HCT116 (cell line): ENCODE measurements around the gene CEND1.

Source experiments
- CEBPB ChIP-seq: IDR thresholded peaks from 2 replicates; pipeline ENCODE4 v1.6.1; 2012; ENCODE audit warnings: low read depth
- CTCF ChIP-seq, 3 experiments: fragments of 200-600 bp in 1 of 3; sonication (generic) in 1 of 3; IDR thresholded peaks in 2 of 3; conservative IDR thresholded peaks in 1 of 3; 2 replicates each; pipeline ENCODE4 v1.5.1; 2012 to 2017; ENCODE audit warnings: low read depth in 2 of 3, low read length in 2 of 3, antibody characterized with exemption in 1 of 3, borderline replicate concordance in 1 of 3, control low read depth in 1 of 3, mild to moderate bottlenecking in 1 of 3, mixed read lengths in 1 of 3, mixed run types in 1 of 3, moderate library complexity in 1 of 3; ENCODE audit not compliant: insufficient read depth in 1 of 3
- EZH2 ChIP-seq: fragments of 200-600 bp; sonication (generic); IDR thresholded peaks from 2 replicates; pipeline ENCODE4 v1.6.1; 2017; ENCODE audit warnings: antibody characterized with exemption, mixed run types
- EZH2phosphoT487 ChIP-seq: fragments of 200-600 bp; IDR thresholded peaks from 2 replicates; pipeline ENCODE4 v1.6.1; 2018; ENCODE audit warnings: antibody characterized with exemption, borderline replicate concordance
- POLR2A ChIP-seq: IDR thresholded peaks from 2 replicates; pipeline ENCODE4 v1.7.0; 2011; ENCODE audit warnings: borderline replicate concordance; ENCODE audit not compliant: insufficient read depth, insufficient read length; ENCODE audit errors: extremely low read depth
- POLR2AphosphoS5 ChIP-seq: IDR thresholded peaks from 2 replicates; pipeline ENCODE4 v1.6.1; 2011; ENCODE audit warnings: mild to moderate bottlenecking, low read depth, low read length, moderate library complexity
- RAD21 ChIP-seq: IDR thresholded peaks from 2 replicates; pipeline ENCODE4 v1.6.1; 2012; ENCODE audit warnings: low read depth, mild to moderate bottlenecking
- YY1 ChIP-seq: IDR thresholded peaks from 2 replicates; pipeline ENCODE4 v1.6.1; 2011; ENCODE audit warnings: low read length, low read depth, moderate library complexity, mild to moderate bottlenecking; ENCODE audit not compliant: insufficient replicate concordance; ENCODE audit errors: extremely low read depth

- TF ChIP-seq CTCF (IDR thresholded peaks at IDR 0.05 in 2 of 3, conservative IDR thresholded peaks at IDR 0.05 in 1 of 3; ENCODE audit: borderline replicate concordance in 1 of 3, insufficient read depth in 1 of 3, low read depth in 2 of 3, low read length in 2 of 3) (no peak), YY1 (no peak), EZH2 (no peak), POLR2A (no peak), RAD21 (no peak), POLR2AphosphoS5 (no peak), CEBPB (no peak), EZH2phosphoT487 (no peak)
These were observed 18.2 kb downstream of the CEND1 start for GRCh38 chr11:771617-772204.
